CD14-positive monocyte (primary cell): ENCODE results near the gene KRT76. TPM values are rescaled to one million over a fixed set of nuclear protein-coding genes. Genes with fewer than 3 reads are reported as not detected.

Experiments
- DNase-seq, 3 donors: peaks; one replicate each; pipeline ENCODE4 v3.0.0-alpha.2; 2011 to 2022
- H2AFZ ChIP-seq: 2 replicates; pipeline ENCODE4 v1.6.0; 2012; ENCODE audit warnings: mild to moderate bottlenecking, low read depth, low read length, inconsistent platforms; ENCODE audit not compliant: insufficient read depth, poor library complexity, severe bottlenecking
- H3K27ac ChIP-seq, 2 donors: 1 replicate in 1 of 2; 2 replicates in 1 of 2; pipeline ENCODE4 v1.5.1; 2012 to 2013; ENCODE audit warnings: low read length in 2 of 2, control low read depth in 1 of 2, inconsistent platforms in 1 of 2, low read depth in 1 of 2, mild to moderate bottlenecking in 1 of 2
- H3K27me3 ChIP-seq, 2 donors: one replicate each; pipeline versions ENCODE4 v1.6.0 to v1.6.1; 2011 to 2013; ENCODE audit warnings: low read length in 2 of 2; ENCODE audit not compliant: control insufficient read depth in 2 of 2, insufficient read depth in 2 of 2
- H3K36me3 ChIP-seq, 2 donors: replicated peaks in 1 of 2; 1 replicate in 1 of 2; 2 replicates in 1 of 2; pipeline versions ENCODE4 v1.5.1 to v1.6.1; 2012 to 2013; ENCODE audit warnings: low read length in 2 of 2, control low read depth in 1 of 2, inconsistent platforms in 1 of 2, mild to moderate bottlenecking in 1 of 2; ENCODE audit not compliant: insufficient read depth in 2 of 2, control insufficient read depth in 1 of 2
- H3K4me1 ChIP-seq, 2 donors: 1 replicate in 1 of 2; 2 replicates in 1 of 2; pipeline versions ENCODE4 v1.5.1 to v1.6.1; 2012 to 2013; ENCODE audit warnings: low read length in 2 of 2, control low read depth in 1 of 2, inconsistent platforms in 1 of 2, mild to moderate bottlenecking in 1 of 2, moderate library complexity in 1 of 2; ENCODE audit not compliant: insufficient read depth in 2 of 2, control insufficient read depth in 1 of 2
- H3K4me2 ChIP-seq: replicated peaks from 2 replicates; pipeline ENCODE3; 2012; ENCODE audit warnings: low read length, moderate library complexity, mild to moderate bottlenecking; ENCODE audit not compliant: poor library complexity, severe bottlenecking; ENCODE audit errors: extremely low read depth
- H3K4me3 ChIP-seq, 3 experiments: fragments of 200-600 bp in 1 of 3; sonication (generic) in 1 of 3; replicated peaks in 1 of 3; 1 replicate in 2 of 3; 2 replicates in 1 of 3; pipeline ENCODE4 v1.5.1; 2011 to 2013; ENCODE audit warnings: low read length in 3 of 3, mild to moderate bottlenecking in 3 of 3, control low read depth in 2 of 3, low read depth in 2 of 3, inconsistent platforms in 1 of 3, moderate library complexity in 1 of 3
- H3K79me2 ChIP-seq: 2 replicates; pipeline ENCODE4 v1.6.0; 2012; ENCODE audit warnings: mild to moderate bottlenecking, control low read depth, inconsistent platforms, low read length, moderate library complexity; ENCODE audit not compliant: insufficient read depth
- H3K9ac ChIP-seq: 2 replicates; pipeline ENCODE4 v1.6.0; 2017; ENCODE audit warnings: low read length, mild to moderate bottlenecking; ENCODE audit not compliant: insufficient read depth, poor library complexity, severe bottlenecking
- H3K9me3 ChIP-seq, 2 donors: replicated peaks in 1 of 2; 1 replicate in 1 of 2; 2 replicates in 1 of 2; pipeline versions ENCODE4 v1.5.1 to v1.6.1; 2012 to 2013; ENCODE audit warnings: low read length in 2 of 2, control low read depth in 1 of 2; ENCODE audit not compliant: control insufficient read depth in 1 of 2, insufficient read depth in 1 of 2
- H4K20me1 ChIP-seq: 2 replicates; pipeline ENCODE4 v1.6.0; 2012; ENCODE audit warnings: mild to moderate bottlenecking, low read length, control low read depth, moderate library complexity; ENCODE audit not compliant: insufficient read depth
- H3K27ac Mint-ChIP-seq, 7 donors: one replicate each; pipeline ENCODE4 v1.8.0; 2020; ENCODE audit warnings: mild to moderate bottlenecking in 7 of 7, mixed read lengths in 7 of 7, moderate library complexity in 6 of 7, inconsistent platforms in 2 of 7
- H3K27me3 Mint-ChIP-seq, 3 donors: one replicate each; pipeline ENCODE4 v1.8.0; 2021 to 2022; ENCODE audit warnings: low read depth in 3 of 3, mild to moderate bottlenecking in 3 of 3, mixed read lengths in 3 of 3, moderate library complexity in 3 of 3, inconsistent platforms in 1 of 3
- H3K36me3 Mint-ChIP-seq, 2 donors: one replicate each; pipeline ENCODE4 v1.8.0; 2020; ENCODE audit warnings: mixed read lengths in 2 of 2, inconsistent platforms in 1 of 2, mild to moderate bottlenecking in 1 of 2
- H3K4me1 Mint-ChIP-seq: one replicate; pipeline ENCODE4 v1.8.0; 2020; ENCODE audit warnings: mild to moderate bottlenecking, mixed read lengths
- H3K4me3 Mint-ChIP-seq, 2 donors: one replicate each; pipeline ENCODE4 v1.8.0; 2020; ENCODE audit warnings: mild to moderate bottlenecking in 2 of 2, mixed read lengths in 2 of 2, moderate library complexity in 1 of 2
- H3K9me3 Mint-ChIP-seq, 7 donors: one replicate each; pipeline ENCODE4 v1.8.0; 2020 to 2022; ENCODE audit warnings: mixed read lengths in 7 of 7, mild to moderate bottlenecking in 6 of 7, moderate library complexity in 6 of 7, inconsistent platforms in 2 of 7
- WGBS: methylation state at CpG from one replicate; pipeline ENCODE4 v1.1.5; 2013; ENCODE audit warnings: missing lambda C conversion rate; ENCODE audit not compliant: insufficient coverage; 5-methylcytosine and 5-hydroxymethylcytosine counted together
- intact Hi-C, 2 donors: fragments of 100-400 bp; cut with micrococcal nuclease; formaldehyde crosslinking; loops; one replicate each; pipeline versions ENCODE4 v1.15.0 to v1.15.1; 2023
- polyA plus RNA-seq, 3 donors: library from polyadenylated mRNA; depleted of rRNA in 1 of 3; unstranded in 2 of 3; stranded (reverse) in 1 of 3; fragments of 300-500 nt in 2 of 3; fragments of >200 nt in 1 of 3; fragmentation: Illumina TruSeq in 2 of 3; gene quantifications; 1 replicate in 2 of 3; 2 replicates in 1 of 3; pipeline ENCODE4 v1.2.3, GENCODE V29; 2012 to 2021
- TF ChIP-seq, protein P1 (sequence below): fragments of 200-600 bp; IDR thresholded peaks from one replicate; pipeline ENCODE4 v1.8.0; 2022; ENCODE audit warnings: antibody characterized with exemption, mild to moderate bottlenecking

KRT76 gene
- polyA plus RNA-seq, 3 donors: not detected

- Mint-ChIP-seq H3K27me3 (peaks cover 5 to 9% (median 7%) of the 10 kb centered on the region in 3 donors), H3K9me3 (peaks cover 0 to 2% (median 0%) of the 10 kb centered on the region in 7 donors), H3K4me3 (no peak overlapping the region), H3K4me1 (no peaks in the 10 kb centered on the region), H3K27ac (no peak overlapping the region), H3K36me3 (no peaks in the 10 kb centered on the region)
- WGBS: no CpG with 5 or more reads among the region's 3 CpGs
- Histone ChIP-seq H3K4me2 (no peak overlapping the region), H3K9ac (no peak overlapping the region), H3K79me2 (no peaks in the 10 kb centered on the region), H3K4me1 (no peaks in the 10 kb centered on the region), H3K4me3 (no peak overlapping the region), H2AFZ (no peak overlapping the region), H3K27ac (no peak overlapping the region), H4K20me1 (no peaks in the 10 kb centered on the region), H3K9me3 (no peaks in the 10 kb centered on the region), H3K36me3 (no peaks in the 10 kb centered on the region), H3K27me3 (no peaks in the 10 kb centered on the region)
- intact Hi-C loops: no loop called here
- DNase-seq: no peak
- TF ChIP-seq, protein P1, sequence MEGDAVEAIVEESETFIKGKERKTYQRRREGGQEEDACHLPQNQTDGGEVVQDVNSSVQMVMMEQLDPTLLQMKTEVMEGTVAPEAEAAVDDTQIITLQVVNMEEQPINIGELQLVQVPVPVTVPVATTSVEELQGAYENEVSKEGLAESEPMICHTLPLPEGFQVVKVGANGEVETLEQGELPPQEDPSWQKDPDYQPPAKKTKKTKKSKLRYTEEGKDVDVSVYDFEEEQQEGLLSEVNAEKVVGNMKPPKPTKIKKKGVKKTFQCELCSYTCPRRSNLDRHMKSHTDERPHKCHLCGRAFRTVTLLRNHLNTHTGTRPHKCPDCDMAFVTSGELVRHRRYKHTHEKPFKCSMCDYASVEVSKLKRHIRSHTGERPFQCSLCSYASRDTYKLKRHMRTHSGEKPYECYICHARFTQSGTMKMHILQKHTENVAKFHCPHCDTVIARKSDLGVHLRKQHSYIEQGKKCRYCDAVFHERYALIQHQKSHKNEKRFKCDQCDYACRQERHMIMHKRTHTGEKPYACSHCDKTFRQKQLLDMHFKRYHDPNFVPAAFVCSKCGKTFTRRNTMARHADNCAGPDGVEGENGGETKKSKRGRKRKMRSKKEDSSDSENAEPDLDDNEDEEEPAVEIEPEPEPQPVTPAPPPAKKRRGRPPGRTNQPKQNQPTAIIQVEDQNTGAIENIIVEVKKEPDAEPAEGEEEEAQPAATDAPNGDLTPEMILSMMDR: no peak
Observed at GRCh38 chr12:52796839-52797528, 19.8 kb upstream of the KRT76 start.

- TF ChIP-seq, protein P1: no peak
- Mint-ChIP-seq H3K9me3 (peaks cover 0 to 2% (median 0%) of the 10 kb centered on the region in 7 donors), H3K4me3 (no peak overlapping the region), H3K4me1 (no peaks in the 10 kb centered on the region), H3K36me3 (no peaks in the 10 kb centered on the region), H3K27me3 (peaks cover 7 to 14% (median 7%) of the 10 kb centered on the region in 3 donors), H3K27ac (no peak overlapping the region)
- no peak overlapping the region for H3K4me3 ChIP-seq
- H4K20me1 ChIP-seq: no peaks in the 10 kb centered on the region
- no peaks in the 10 kb centered on the region for H3K4me1 ChIP-seq
- H3K9ac ChIP-seq: no peak overlapping the region
- H3K27ac ChIP-seq: no peak overlapping the region
- H3K4me2 ChIP-seq: no peak overlapping the region
- 86% methylated on average over 1 of the region's 3 CpGs for WGBS
- no peaks in the 10 kb centered on the region for H3K9me3 ChIP-seq
- H3K79me2 ChIP-seq: no peaks in the 10 kb centered on the region
- H3K27me3 ChIP-seq: no peaks in the 10 kb centered on the region
- DNase-seq: no peak
- intact Hi-C loops: no loop called here
- no peaks in the 10 kb centered on the region for H3K36me3 ChIP-seq
- H2AFZ ChIP-seq: no peak overlapping the region
Observed at GRCh38 chr12:52796429-52796794, 19.3 kb upstream of the KRT76 start.
